Tibial artery (tissue), 4 donors: ENCODE results near the gene GPBAR1.

Experiments used
- DNase-seq, 2 donors: peaks; one replicate each; pipeline ENCODE4 v3.0.0-alpha.2; 2019
- H3K27ac ChIP-seq, 2 donors: fragments of 200-600 bp; sonication (generic) in 1 of 2; 1 replicate in 1 of 2; 2 replicates in 1 of 2; pipeline ENCODE4 v1.5.1; 2018 to 2019; ENCODE audit warnings: mild to moderate bottlenecking in 1 of 2
- H3K27me3 ChIP-seq, 2 donors: fragments of 200-600 bp; sonication (generic) in 1 of 2; one replicate each; pipeline versions ENCODE4 v1.5.1 to v1.6.0; 2016 to 2019
- H3K36me3 ChIP-seq, 3 donors: fragments of 200-600 bp; sonication (generic) in 2 of 3; one replicate each; pipeline ENCODE4 v1.5.1; 2016 to 2019; ENCODE audit warnings: mild to moderate bottlenecking in 2 of 3
- H3K4me1 ChIP-seq, 4 donors: fragments of 200-600 bp; sonication (generic) in 2 of 4; 1 replicate in 3 of 4; 2 replicates in 1 of 4; pipeline ENCODE4 v1.5.1; 2016 to 2019
- H3K4me3 ChIP-seq, 2 donors: fragments of 200-600 bp; sonication (generic) in 1 of 2; 1 replicate in 1 of 2; 2 replicates in 1 of 2; pipeline ENCODE4 v1.5.1; 2018 to 2019; ENCODE audit warnings: mild to moderate bottlenecking in 2 of 2
- H3K9me3 ChIP-seq, 3 donors: fragments of 200-600 bp; sonication (generic) in 1 of 3; one replicate each; pipeline ENCODE4 v1.5.1; 2016 to 2019
- CTCF ChIP-seq, 2 experiments: fragments of 200-600 bp in 1 of 2; fragments of 450-650 bp in 1 of 2; IDR thresholded peaks; one replicate each; pipeline ENCODE4 v1.5.1; 2017 to 2019; ENCODE audit warnings: antibody characterized with exemption in 2 of 2, mild to moderate bottlenecking in 1 of 2, moderate library complexity in 1 of 2
- intact Hi-C: fragments of 100-400 bp; cut with DNase I; formaldehyde crosslinking; loops from one replicate; pipeline ENCODE4 v1.15.0; 2023; ENCODE audit warnings: low total_unique reads

GPBAR1 gene

GRCh38 chr2:218233543-218233942 is 27.3 kb upstream of the GPBAR1 start:
- no peak for DNase-seq
- TF ChIP-seq CTCF (IDR thresholded peaks at IDR 0.05): no peak
- peaks cover 82 to 89% (median 87%) of the 10 kb centered on the region in 3 donors for H3K36me3 ChIP-seq
- peaks cover 0 to 30% (median 21%) of the 10 kb centered on the region in 4 donors for H3K4me1 ChIP-seq
- no peak overlapping the region for H3K27ac ChIP-seq
- intact Hi-C loops: no loop called here
- no peak overlapping the region for H3K4me3 ChIP-seq
- no peaks in the 10 kb centered on the region for H3K27me3 ChIP-seq
- no peaks in the 10 kb centered on the region for H3K9me3 ChIP-seq

GRCh38 chr2:218234521-218234920 is 26.3 kb upstream of the GPBAR1 start:
- DNase-seq: no peak
- Histone ChIP-seq H3K36me3 (peaks cover 90 to 93% (median 91%) of the 10 kb centered on the region in 3 donors), H3K9me3 (no peaks in the 10 kb centered on the region), H3K4me1 (peaks cover 0 to 20% (median 15%) of the 10 kb centered on the region in 4 donors), H3K27ac (no peak overlapping the region), H3K27me3 (no peaks in the 10 kb centered on the region), H3K4me3 (no peak overlapping the region)
- intact Hi-C loops: no loop called here
- TF ChIP-seq CTCF (IDR thresholded peaks at IDR 0.05): no peak

GRCh38 chr2:218235017-218235416 is 25.8 kb upstream of the GPBAR1 start:
- no peak for TF ChIP-seq CTCF (IDR thresholded peaks at IDR 0.05)
- H3K36me3 ChIP-seq: peaks cover 93 to 98% (median 95%) of the 10 kb centered on the region in 3 donors

GRCh38 chr2:218236829-218237228 is 24.0 kb upstream of the GPBAR1 start:
- H3K9me3 ChIP-seq: no peaks in the 10 kb centered on the region
- no peak overlapping the region for H3K27ac ChIP-seq
- DNase-seq: no peak
- H3K4me1 ChIP-seq: peaks cover 0 to 10% (median 4%) of the 10 kb centered on the region in 4 donors
- no peak for TF ChIP-seq CTCF (IDR thresholded peaks at IDR 0.05)
- H3K36me3 ChIP-seq: peaks cover 89 to 92% (median 91%) of the 10 kb centered on the region in 3 donors
- H3K4me3 ChIP-seq: no peak overlapping the region
- intact Hi-C loops: no loop called here
- no peaks in the 10 kb centered on the region for H3K27me3 ChIP-seq

More at GRCh38 chr2:218235017-218235416, 25.8 kb upstream of the GPBAR1 start:
- no peaks in the 10 kb centered on the region for H3K27me3 ChIP-seq
- H3K4me3 ChIP-seq: no peak overlapping the region
- DNase-seq: no peak
- peaks cover 0 to 15% (median 10%) of the 10 kb centered on the region in 4 donors for H3K4me1 ChIP-seq
- H3K27ac ChIP-seq: no peak overlapping the region
- intact Hi-C loops: no loop called here
- no peaks in the 10 kb centered on the region for H3K9me3 ChIP-seq

- no peak for DNase-seq
- H3K36me3 ChIP-seq: peaks cover 81 to 87% (median 87%) of the 10 kb centered on the region in 3 donors
- H3K4me3 ChIP-seq: no peak overlapping the region
- H3K9me3 ChIP-seq: no peaks in the 10 kb centered on the region
- TF ChIP-seq CTCF (IDR thresholded peaks at IDR 0.05): no peak
- H3K27me3 ChIP-seq: no peaks in the 10 kb centered on the region
- H3K4me1 ChIP-seq: peaks cover 0 to 16% (median 5%) of the 10 kb centered on the region in 4 donors
- H3K27ac ChIP-seq: no peak overlapping the region
- intact Hi-C loops: no loop called here
Observed at GRCh38 chr2:218238887-218239286, 21.9 kb upstream of the GPBAR1 start.

- Histone ChIP-seq H3K4me1 (peaks cover 0 to 16% (median 5%) of the 10 kb centered on the region in 4 donors), H3K27ac (no peak overlapping the region), H3K36me3 (peaks cover 83 to 87% (median 86%) of the 10 kb centered on the region in 3 donors), H3K9me3 (no peaks in the 10 kb centered on the region), H3K4me3 (no peak overlapping the region), H3K27me3 (no peaks in the 10 kb centered on the region)
- intact Hi-C loops: no loop called here
- no peak for DNase-seq
- TF ChIP-seq CTCF (IDR thresholded peaks at IDR 0.05): no peak
Observed at GRCh38 chr2:218244204-218244603, 16.6 kb upstream of the GPBAR1 start.
